H1 (cell line): ENCODE results near the gene GPBP1L1. TPM values are rescaled to one million over a fixed set of nuclear protein-coding genes. Genes with fewer than 3 reads are reported as not detected.

ENCODE experiments used
- CTCF ChIA-PET: fragments of 300-600 bp; sonication (Branson Sonifier 250); formaldehyde crosslinking; loops from one replicate; lab custom pipeline; 2021; ENCODE audit not compliant: partially characterized antibody; lab: Charles Lee
- POLR2A ChIA-PET: fragments of 300-600 bp; sonication (Branson Sonifier 250); formaldehyde crosslinking; loops from one replicate; lab custom pipeline; 2021; ENCODE audit warnings: inconsistent platforms; ENCODE audit not compliant: partially characterized antibody; lab: Charles Lee
- DNase-seq, 2 experiments: peaks; one replicate each; pipeline versions ENCODE4 v3.0.0 to v3.0.0-alpha.2; 2010 to 2022; ENCODE audit warnings: low spot score in 2 of 2, low read depth in 1 of 2, mixed read lengths in 1 of 2
- FAIRE-seq: peaks from 2 replicates; lab custom pipeline; 2011; peaks lifted over from hg19 to GRCh38; lab: Jason Lieb, UNC
- H2AFZ ChIP-seq: 2 replicates; pipeline ENCODE4 v1.8.1; 2012; ENCODE audit warnings: low read length, inconsistent platforms
- H2AK5ac ChIP-seq: 2 replicates; pipeline ENCODE4 v1.6.1; 2013; ENCODE audit warnings: low read depth, low read length
- H2BK120ac ChIP-seq: replicated peaks from 2 replicates; pipeline ENCODE3; 2013; ENCODE audit warnings: low read depth, low read length, inconsistent platforms
- H2BK12ac ChIP-seq: 2 replicates; pipeline ENCODE4 v1.6.1; 2013; ENCODE audit warnings: low read depth, low read length
- H2BK15ac ChIP-seq: 2 replicates; pipeline ENCODE4 v1.6.1; 2013; ENCODE audit warnings: low read length
- H2BK20ac ChIP-seq: 2 replicates; pipeline ENCODE4 v1.6.1; 2013; ENCODE audit warnings: low read length
- H2BK5ac ChIP-seq: 2 replicates; pipeline ENCODE4 v1.6.1; 2013; ENCODE audit warnings: low read depth, low read length
- H3K14ac ChIP-seq: 2 replicates; pipeline ENCODE4 v1.6.1; 2013; ENCODE audit warnings: inconsistent platforms; ENCODE audit not compliant: insufficient read length
- H3K18ac ChIP-seq: 2 replicates; pipeline ENCODE4 v1.6.1; 2013; ENCODE audit warnings: low read length; ENCODE audit errors: extremely low read depth
- H3K23ac ChIP-seq: 2 replicates; pipeline ENCODE4 v1.6.1; 2013; ENCODE audit warnings: inconsistent platforms; ENCODE audit not compliant: insufficient read length
- H3K23me2 ChIP-seq: 2 replicates; pipeline ENCODE4 v1.6.1; 2013; ENCODE audit warnings: low read depth, low read length
- H3K27ac ChIP-seq: 2 replicates; pipeline ENCODE4 v1.6.1; 2011; ENCODE audit warnings: low read depth, low read length, inconsistent platforms
- H3K27me3 ChIP-seq, 4 experiments: replicated peaks in 1 of 4; 1 replicate in 1 of 4; 2 replicates in 3 of 4; pipeline versions ENCODE4 v1.6.1 to v1.8.1; 2011 to 2013; ENCODE audit warnings: low read length in 3 of 4, mild to moderate bottlenecking in 3 of 4, inconsistent platforms in 2 of 4, mixed read lengths in 2 of 4, moderate library complexity in 1 of 4; ENCODE audit not compliant: control insufficient read depth in 3 of 4, insufficient read depth in 3 of 4; ENCODE audit errors: extremely low read depth in 1 of 4
- H3K36me3 ChIP-seq, 4 experiments: 2 replicates each; pipeline versions ENCODE4 v1.6.1 to v1.8.1; 2011 to 2013; ENCODE audit warnings: mild to moderate bottlenecking in 4 of 4, low read length in 3 of 4, moderate library complexity in 2 of 4, control low read depth in 1 of 4, inconsistent platforms in 1 of 4; ENCODE audit not compliant: insufficient read depth in 4 of 4, control insufficient read depth in 2 of 4
- H3K4ac ChIP-seq: replicated peaks from 2 replicates; pipeline ENCODE3; 2013; ENCODE audit warnings: low read length, low read depth, mixed read lengths, inconsistent platforms; ENCODE audit not compliant: insufficient read length
- H3K4me1 ChIP-seq, 4 experiments: replicated peaks in 1 of 4; 1 replicate in 1 of 4; 2 replicates in 3 of 4; pipeline versions ENCODE4 v1.6.1 to v1.8.1; 2011 to 2013; ENCODE audit warnings: low read length in 3 of 4, inconsistent platforms in 2 of 4, mixed read lengths in 1 of 4; ENCODE audit not compliant: insufficient read depth in 4 of 4, control insufficient read depth in 3 of 4
- H3K4me2 ChIP-seq, 2 experiments: 2 replicates each; pipeline versions ENCODE4 v1.6.1 to v1.8.1; 2011 to 2013; ENCODE audit warnings: low read depth in 2 of 2, low read length in 2 of 2, control low read depth in 1 of 2, inconsistent platforms in 1 of 2, mild to moderate bottlenecking in 1 of 2; ENCODE audit not compliant: insufficient read depth in 1 of 2
- H3K4me3 ChIP-seq, 4 experiments: fragments of 200-600, 300-600 bp in 1 of 4; sonication (generic), shearing (Covaris generic), sonication (Bioruptor Twin) in 1 of 4; 2 replicates each; pipeline versions ENCODE4 v1.5.1 to v1.8.1; 2011 to 2016; ENCODE audit warnings: low read length in 4 of 4, low read depth in 3 of 4, control low read depth in 2 of 4, inconsistent platforms in 2 of 4, mild to moderate bottlenecking in 2 of 4, mixed read lengths in 1 of 4, moderate library complexity in 1 of 4; ENCODE audit not compliant: insufficient read depth in 2 of 4; ENCODE audit errors: extremely low read depth in 1 of 4
- H3K56ac ChIP-seq: replicated peaks from 2 replicates; pipeline ENCODE3; 2013; ENCODE audit warnings: low read depth, mild to moderate bottlenecking, mixed read lengths, low read length, inconsistent platforms; ENCODE audit not compliant: insufficient read length
- H3K79me1 ChIP-seq: 2 replicates; pipeline ENCODE4 v1.6.1; 2013; ENCODE audit warnings: low read depth, low read length, control low read depth
- H3K79me2 ChIP-seq, 2 experiments: 2 replicates each; pipeline versions ENCODE4 v1.6.1 to v1.8.1; 2012 to 2013; ENCODE audit warnings: low read length in 2 of 2, mild to moderate bottlenecking in 2 of 2, inconsistent platforms in 1 of 2; ENCODE audit not compliant: insufficient read depth in 2 of 2, control insufficient read depth in 1 of 2
- H3K9ac ChIP-seq, 4 experiments: replicated peaks in 1 of 4; 1 replicate in 1 of 4; 2 replicates in 3 of 4; pipeline versions ENCODE4 v1.6.1 to v1.8.1; 2011 to 2013; ENCODE audit warnings: low read depth in 3 of 4, low read length in 3 of 4, control low read depth in 2 of 4, mild to moderate bottlenecking in 2 of 4, moderate library complexity in 2 of 4, inconsistent platforms in 1 of 4; ENCODE audit errors: extremely low read depth in 1 of 4
- H3K9me3 ChIP-seq, 2 experiments: 2 replicates each; pipeline versions ENCODE4 v1.6.1 to v1.8.1; 2012 to 2013; ENCODE audit warnings: mild to moderate bottlenecking in 2 of 2, moderate library complexity in 2 of 2, control low read depth in 1 of 2, inconsistent platforms in 1 of 2, low read depth in 1 of 2, low read length in 1 of 2, mixed read lengths in 1 of 2; ENCODE audit not compliant: insufficient read depth in 2 of 2
- H4K20me1 ChIP-seq, 2 experiments: replicated peaks in 1 of 2; 2 replicates each; pipeline versions ENCODE3 to v1.8.1; 2011 to 2013; ENCODE audit warnings: inconsistent platforms in 2 of 2, low read length in 2 of 2, mild to moderate bottlenecking in 1 of 2; ENCODE audit not compliant: insufficient read depth in 2 of 2, control insufficient read depth in 1 of 2
- H4K5ac ChIP-seq: 2 replicates; pipeline ENCODE4 v1.6.1; 2013; ENCODE audit warnings: low read length, low read depth, mixed read lengths, inconsistent platforms; ENCODE audit not compliant: insufficient read length
- H4K8ac ChIP-seq: 2 replicates; pipeline ENCODE4 v1.8.0; 2013; ENCODE audit warnings: mild to moderate bottlenecking, moderate library complexity, low read length, inconsistent platforms; ENCODE audit not compliant: insufficient read depth; ENCODE audit errors: extremely low read depth
- H4K91ac ChIP-seq: replicated peaks from 2 replicates; pipeline ENCODE3; 2013; ENCODE audit warnings: low read length, mixed read lengths, inconsistent platforms; ENCODE audit not compliant: insufficient read length
- CREB1 ChIP-seq: IDR thresholded peaks from 2 replicates; pipeline ENCODE4 v1.6.1; 2012; ENCODE audit warnings: inconsistent platforms
- CTBP2 ChIP-seq: IDR thresholded peaks from 2 replicates; pipeline ENCODE4 v1.7.0; 2011; ENCODE audit warnings: borderline replicate concordance, mild to moderate bottlenecking, moderate library complexity, mixed read lengths, low read length; ENCODE audit not compliant: insufficient read depth, insufficient read length
- CTCF ChIP-seq, 3 experiments: IDR thresholded peaks; 1 replicate in 2 of 3; 2 replicates in 1 of 3; pipeline versions ENCODE4 v1.5.1 to v1.6.1; 2011; ENCODE audit warnings: low read length in 3 of 3, mild to moderate bottlenecking in 3 of 3, inconsistent platforms in 2 of 3, low read depth in 1 of 3, moderate library complexity in 1 of 3; ENCODE audit not compliant: insufficient read depth in 1 of 3; ENCODE audit errors: control extremely low read depth in 1 of 3
- E2F6 ChIP-seq: IDR thresholded peaks from 2 replicates; pipeline ENCODE4 v1.6.1; 2012; ENCODE audit warnings: inconsistent platforms
- KDM4A ChIP-seq: IDR thresholded peaks from one replicate; pipeline ENCODE4 v1.7.1; 2012; ENCODE audit warnings: low read depth, mild to moderate bottlenecking, moderate library complexity, low read length, inconsistent platforms; ENCODE audit not compliant: severe bottlenecking
- MAFK ChIP-seq: IDR thresholded peaks from 2 replicates; pipeline ENCODE4 v1.6.1; 2012; ENCODE audit warnings: low read depth, mild to moderate bottlenecking, improper control_type of control experiment, low read length
- POLR2AphosphoS5 ChIP-seq: IDR thresholded peaks from 2 replicates; pipeline ENCODE4 v1.6.1; 2011; ENCODE audit warnings: low read depth, low read length
- RFX5 ChIP-seq: IDR thresholded peaks from 2 replicates; pipeline ENCODE4 v1.6.1; 2011; ENCODE audit warnings: low read depth, low read length, improper control_type of control experiment, borderline replicate concordance
- SIRT6 ChIP-seq: IDR thresholded peaks from one replicate; pipeline ENCODE4 v1.7.1; 2012; ENCODE audit warnings: low read length, inconsistent platforms
- SRF ChIP-seq: IDR thresholded peaks from 2 replicates; pipeline ENCODE4 v1.6.1; 2011; ENCODE audit warnings: mild to moderate bottlenecking, low read depth, low read length, moderate library complexity
- TEAD4 ChIP-seq: IDR thresholded peaks from 2 replicates; pipeline ENCODE4 v1.6.1; 2012; ENCODE audit warnings: low read depth, low read length, inconsistent platforms, mixed read lengths
- WGBS, 2 experiments: shearing (Covaris generic) in 1 of 2; methylation state at CpG; one replicate each; pipeline versions ENCODE4 v1.1.6 to v1.1.7; 2013 to 2015; ENCODE audit warnings: low lambda C conversion rate in 2 of 2, mixed read lengths in 2 of 2, inconsistent platforms in 1 of 2, low coverage in 1 of 2, missing lambda C conversion rate in 1 of 2; ENCODE audit not compliant: insufficient replicate concordance in 2 of 2, insufficient coverage in 1 of 2, insufficient read length in 1 of 2; ENCODE audit errors: extremely low coverage in 1 of 2, missing lambda C conversion rate in 1 of 2; 5-methylcytosine and 5-hydroxymethylcytosine counted together
- polyA plus RNA-seq, 7 experiments: library from polyadenylated mRNA; depleted of rRNA in 3 of 7; stranded (reverse) in 5 of 7; unstranded in 2 of 7; fragments of >200 nt in 5 of 7; fragments of 200-250 nt in 2 of 7; gene quantifications; 1 replicate in 5 of 7; 2 replicates in 1 of 7; 4 replicates in 1 of 7; pipeline versions ENCODE4 v1.2.1 to v1.2.3, GENCODE V29; 2011 to 2013; ENCODE audit warnings: missing spikeins in 2 of 7, mixed read lengths in 2 of 7
- total RNA-seq: library from RNA; stranded (reverse); fragmentation: NEBNext Ultra II Directional; extraction: Animal tissue kit (Norgen Biotek cat#: 25700); gene quantifications from 2 replicates; pipeline ENCODE4 v1.2.1, GENCODE V29; 2021

Gene GPBP1L1
- total and polyA plus RNA-seq, 2 of the 8 experiments (the other 6 are each of a cell fraction or from before 2014, with no cell fraction given) = 70.1 to 119 TPM

GRCh38 chr1:45617618-45618017 is 68.7 kb downstream of the GPBP1L1 start:
- no peaks in the 10 kb centered on the region for H3K9me3 ChIP-seq
- TF ChIP-seq SRF = no peak
- no peak for TF ChIP-seq SIRT6
- no peak for TF ChIP-seq CTCF (IDR thresholded peaks at IDR 0.05; ENCODE audit: control extremely low read depth in 1 of 3, insufficient read depth in 1 of 3, low read depth in 1 of 3, low read length in 3 of 3)
- no peak; the same call in 1 of the 2 replicates for TF ChIP-seq POLR2AphosphoS5
- TF ChIP-seq E2F6 = no peak
- TF ChIP-seq MAFK = no peak
- TF ChIP-seq CREB1 = no peak
- TF ChIP-seq CTBP2 = no peak
- no peak for TF ChIP-seq TEAD4
- TF ChIP-seq RFX5 = no peak
- TF ChIP-seq KDM4A = no peak
- H3K27ac ChIP-seq = no peak overlapping the region
- peaks cover 6 to 24% of the 10 kb centered on the region in 2 experiments for H4K20me1 ChIP-seq
- H3K23me2 ChIP-seq = no peaks in the 10 kb centered on the region
- CTCF ChIA-PET = no interaction called here
- H2AFZ ChIP-seq = no peak overlapping the region
- H2BK15ac ChIP-seq = no peak overlapping the region
- no peak overlapping the region for H3K23ac ChIP-seq
- H2BK120ac ChIP-seq = no peak overlapping the region
- no peak overlapping the region for H4K5ac ChIP-seq
- H3K4me3 ChIP-seq = no peak overlapping the region
- 94% methylated on average over 4 of the region's 4 CpGs; no CpG with 5 or more reads in 1 of the 2 experiments for WGBS, 2 experiments
- H3K9ac ChIP-seq = no peak overlapping the region
- H2AK5ac ChIP-seq = no peak overlapping the region
- no peak overlapping the region for H2BK5ac ChIP-seq
- H3K4me1 ChIP-seq = no peaks in the 10 kb centered on the region
- POLR2A ChIA-PET = interaction anchor here (0.6 to 1.2 kb wide), 3 partner anchors 11 to 28 kb away, joined by 3 to 4 read pairs (median 3); no protein-coding TSS in a partner anchor
- no peak overlapping the region for H3K4ac ChIP-seq
- H3K18ac ChIP-seq = no peak overlapping the region
- H3K56ac ChIP-seq = no peak overlapping the region
- no peak overlapping the region for H2BK12ac ChIP-seq
- no peaks in the 10 kb centered on the region for H3K79me1 ChIP-seq
- H3K36me3 ChIP-seq = peaks cover 33 to 69% (median 53%) of the 10 kb centered on the region in 4 experiments
- DNase-seq (no peak), FAIRE-seq (no peak)
- H3K79me2 ChIP-seq = peaks cover 0 to 3% of the 10 kb centered on the region in 2 experiments; a peak in 1 of 4 replicates
- no peaks in the 10 kb centered on the region for H3K27me3 ChIP-seq
- no peak overlapping the region for H4K91ac ChIP-seq
- no peak overlapping the region for H3K14ac ChIP-seq
- no peak overlapping the region for H3K4me2 ChIP-seq
- no peak overlapping the region for H2BK20ac ChIP-seq
- H4K8ac ChIP-seq = no peak overlapping the region
